Effector memory CD4-positive, alpha-beta T cell (primary cell): Measurements from ENCODE around the gene ARAP3.
A peak's percentile ranks its signal among the peaks of the same experiment; 100 is the strongest.
"Not testable (repeated sequence)": the region's sequence is repeated elsewhere in the genome, so short reads cannot be mapped to it uniquely, and the experiment has no call there.

Experiments
- DNase-seq, 3 donors: peaks; one replicate each; pipeline ENCODE4 v3.0.0-alpha.2; 2020
- H3K27ac ChIP-seq: 2 replicates; pipeline ENCODE4 v1.7.0; 2013; ENCODE audit warnings: mild to moderate bottlenecking, low read length, moderate library complexity; ENCODE audit not compliant: insufficient read depth, poor library complexity, severe bottlenecking
- H3K27me3 ChIP-seq: replicated peaks from 2 replicates; pipeline ENCODE4 v1.7.0; 2013; ENCODE audit warnings: mild to moderate bottlenecking, low read length; ENCODE audit not compliant: insufficient read depth, control insufficient read depth, poor library complexity, severe bottlenecking
- H3K36me3 ChIP-seq: 2 replicates; pipeline ENCODE4 v1.7.0; 2013; ENCODE audit warnings: mild to moderate bottlenecking, low read length, moderate library complexity; ENCODE audit not compliant: control insufficient read depth, insufficient read depth
- H3K4me1 ChIP-seq: 2 replicates; pipeline ENCODE4 v1.7.0; 2013; ENCODE audit warnings: low read length, mild to moderate bottlenecking; ENCODE audit not compliant: control insufficient read depth, insufficient read depth, poor library complexity, severe bottlenecking
- H3K4me3 ChIP-seq: 2 replicates; pipeline ENCODE4 v1.7.0; 2013; ENCODE audit warnings: low read length, low read depth, mild to moderate bottlenecking; ENCODE audit not compliant: insufficient read depth, poor library complexity, severe bottlenecking
- H3K9me3 ChIP-seq: 2 replicates; pipeline ENCODE4 v1.7.0; 2013; ENCODE audit warnings: mild to moderate bottlenecking, low read length, moderate library complexity; ENCODE audit not compliant: control insufficient read depth

Gene ARAP3

DNA sequence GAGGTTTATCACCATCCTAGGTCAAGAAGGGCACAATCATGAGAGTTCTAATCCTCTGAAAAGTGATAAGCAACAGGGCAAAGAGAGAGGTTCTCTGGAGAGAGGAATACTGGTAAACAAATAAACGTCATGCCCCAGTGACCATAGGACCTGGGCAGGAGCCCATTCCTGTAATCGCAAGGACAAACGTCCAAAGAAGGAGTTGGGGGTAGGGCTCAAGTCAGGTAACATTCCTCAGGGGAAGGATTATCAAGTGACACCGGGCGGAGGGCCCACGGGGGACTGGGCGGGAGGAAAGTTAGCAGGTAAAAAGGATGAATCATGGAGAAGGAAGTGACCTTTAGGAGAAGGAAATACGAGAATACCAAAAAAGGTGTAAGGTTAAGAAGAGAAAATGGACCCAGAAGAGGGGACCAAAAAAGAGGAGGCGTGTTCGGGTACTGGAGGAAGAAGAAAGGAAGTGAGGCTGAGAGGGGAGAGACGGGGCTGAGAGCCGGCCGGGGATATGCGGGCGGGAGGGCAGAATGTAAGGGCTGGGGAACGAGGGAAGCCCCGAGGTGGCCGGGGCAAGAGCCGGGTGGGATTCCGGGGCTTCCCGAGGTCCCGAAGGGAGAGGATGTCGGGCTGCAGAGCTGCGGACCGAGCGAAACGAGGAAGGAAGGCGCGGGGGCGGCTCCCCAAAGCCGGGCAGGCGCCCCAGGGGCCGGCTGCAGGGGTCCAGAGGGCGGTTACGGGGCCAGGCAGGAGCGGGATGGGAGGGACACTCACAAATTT is 63.8 kb downstream of the ARAP3 start:
- peaks cover 24% of the 10 kb centered on the region for H3K4me1 ChIP-seq

DNA sequence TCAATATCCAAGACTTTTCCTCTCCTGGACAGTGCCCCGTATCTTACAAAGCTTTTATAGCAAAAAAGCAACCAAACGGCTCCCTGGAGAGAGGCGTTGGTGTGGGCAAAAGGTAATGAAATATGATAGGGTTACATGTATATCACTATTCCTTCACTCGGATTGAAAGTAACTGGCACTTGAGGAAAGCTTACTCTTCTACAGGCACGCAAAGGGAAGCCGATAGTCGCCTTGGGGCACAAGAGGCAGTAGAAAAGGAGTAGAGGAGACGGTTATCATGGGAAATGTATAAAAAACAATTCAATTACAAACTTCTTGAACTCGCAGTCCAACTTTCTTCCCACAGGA is 64.4 kb downstream of the ARAP3 start:
- Histone ChIP-seq H3K36me3 (peaks cover 13% of the 10 kb centered on the region), H3K27ac (peak overlapping the region; percentile 90), H3K4me1 (peaks cover 28% of the 10 kb centered on the region), H3K9me3 (no peaks in the 10 kb centered on the region), H3K27me3 (no peaks in the 10 kb centered on the region), H3K4me3 (peak overlapping the region; percentile 95)
- no peak for DNase-seq

More for the DNA sequence above, 63.8 kb downstream of the ARAP3 start:
- H3K27ac ChIP-seq = peak overlapping the region; percentile 90
- peaks cover 13% of the 10 kb centered on the region for H3K36me3 ChIP-seq
- peak; percentile 30 to 42 (median 37) for DNase-seq
- H3K27me3 ChIP-seq = no peaks in the 10 kb centered on the region
- peak overlapping the region; percentile 95 for H3K4me3 ChIP-seq
- no peaks in the 10 kb centered on the region for H3K9me3 ChIP-seq

DNA sequence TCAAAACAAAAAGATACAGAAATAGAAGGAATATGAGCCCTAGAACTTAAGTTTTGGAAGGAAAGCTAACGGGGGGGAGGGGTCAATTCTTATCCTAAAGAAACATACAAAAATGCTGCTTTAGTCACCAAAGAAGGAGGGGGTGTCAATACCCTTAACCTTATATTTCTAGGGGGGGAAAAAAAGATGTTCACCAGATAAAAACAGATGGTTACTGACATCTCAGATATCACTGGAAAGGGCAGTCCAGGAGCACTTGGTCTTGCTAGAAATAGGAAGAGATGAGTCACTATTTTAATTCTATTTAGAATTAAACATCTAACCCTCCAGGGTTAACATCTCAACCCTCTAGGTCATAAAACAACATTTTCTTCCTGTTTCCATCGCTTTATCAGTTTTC is 64.9 kb downstream of the ARAP3 start:
- Histone ChIP-seq H3K4me1 (peaks cover 32% of the 10 kb centered on the region), H3K27me3 (no peaks in the 10 kb centered on the region), H3K27ac (peak overlapping the region; percentile 90), H3K4me3 (peak overlapping the region; percentile 95), H3K9me3 (no peaks in the 10 kb centered on the region), H3K36me3 (peaks cover 13% of the 10 kb centered on the region)
- no peak for DNase-seq

DNA sequence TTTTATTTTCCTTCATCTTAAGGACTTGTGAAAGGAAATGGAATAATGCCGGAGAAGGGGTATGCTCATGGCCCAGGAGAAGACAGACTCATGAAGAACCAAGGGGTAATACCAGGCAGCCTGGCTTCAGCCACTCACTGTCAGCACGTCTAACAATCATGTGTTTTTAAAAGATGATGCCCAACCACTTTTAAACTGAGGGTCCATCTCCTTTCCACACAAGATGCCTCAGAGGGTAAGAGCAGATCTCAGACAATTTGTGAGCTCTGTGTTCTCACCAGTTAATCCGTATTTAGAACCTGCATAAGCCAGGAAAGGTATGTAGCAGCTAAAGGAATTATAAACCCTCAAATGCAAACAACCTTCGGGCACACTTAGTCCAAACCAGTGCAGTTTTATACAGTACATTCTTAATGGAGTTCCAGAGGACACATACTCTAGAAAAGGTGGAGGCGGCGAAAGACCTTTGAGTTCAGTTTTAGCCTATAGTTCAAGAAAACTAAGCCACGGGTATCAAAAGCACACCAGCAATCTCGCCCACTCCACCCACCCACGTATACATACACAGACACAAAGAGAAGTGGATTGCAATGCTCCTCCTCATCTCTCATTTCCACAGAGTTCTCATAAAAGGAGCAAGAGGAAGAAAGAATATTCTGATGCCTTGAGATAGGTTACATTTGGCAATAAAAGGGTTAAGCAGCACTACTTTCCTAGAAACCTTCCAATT is 65.9 kb downstream of the ARAP3 start:
- Histone ChIP-seq H3K4me1 (peaks cover 36% of the 10 kb centered on the region), H3K36me3 (peaks cover 6% of the 10 kb centered on the region), H3K27ac (peak overlapping the region; percentile 90), H3K27me3 (no peaks in the 10 kb centered on the region), H3K4me3 (peak overlapping the region; percentile 95), H3K9me3 (no peaks in the 10 kb centered on the region)
- no peak for DNase-seq

DNA sequence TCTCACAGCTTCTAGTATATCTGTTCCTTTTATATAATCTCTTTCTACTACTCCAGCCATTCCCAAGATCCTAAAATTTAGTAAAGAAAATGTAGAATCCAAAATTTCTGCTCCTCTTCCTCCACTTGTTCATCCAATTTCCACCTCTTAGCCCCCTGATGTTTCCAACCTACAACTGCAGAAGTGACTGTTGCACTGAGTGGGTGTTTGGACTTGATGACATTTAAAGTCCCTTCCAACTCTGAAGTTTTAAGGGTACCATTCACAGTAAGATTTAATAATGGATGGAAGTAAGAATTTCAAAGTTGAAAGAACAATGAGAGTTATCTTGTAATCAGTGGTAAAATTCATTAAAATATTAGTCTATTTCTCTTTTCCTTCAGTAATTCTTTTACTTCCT is 68.7 kb downstream of the ARAP3 start:
- H3K27me3 ChIP-seq = no peaks in the 10 kb centered on the region
- peaks cover 3% of the 10 kb centered on the region for H3K36me3 ChIP-seq
- H3K4me3 ChIP-seq = no peak overlapping the region
- no peak for DNase-seq
- H3K9me3 ChIP-seq = no peaks in the 10 kb centered on the region
- peaks cover 51% of the 10 kb centered on the region for H3K4me1 ChIP-seq
- H3K27ac ChIP-seq = no peak overlapping the region

DNA sequence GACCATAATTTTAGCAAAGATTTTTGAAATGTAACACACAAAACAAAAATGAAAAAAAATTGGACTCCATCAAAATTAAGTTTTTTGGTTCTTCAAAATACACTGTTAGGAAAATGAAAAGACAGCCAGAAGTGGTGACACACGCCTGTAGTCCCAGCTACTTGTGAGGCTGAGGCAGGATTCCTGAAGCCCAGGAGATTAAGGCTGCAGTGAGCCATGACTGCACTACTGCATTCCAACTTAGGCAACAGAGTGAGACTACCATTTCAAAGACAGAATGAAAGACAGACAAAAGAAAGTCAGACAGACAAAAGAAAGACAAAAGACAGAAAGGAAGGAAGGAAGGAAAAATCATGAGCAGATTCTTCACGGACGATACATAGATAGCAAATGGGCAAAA is 70.7 kb downstream of the ARAP3 start:
- Histone ChIP-seq H3K27me3 (no peaks in the 10 kb centered on the region), H3K4me3 (no peak overlapping the region), H3K27ac (no peak overlapping the region), H3K4me1 (peaks cover 69% of the 10 kb centered on the region), H3K9me3 (no peaks in the 10 kb centered on the region), H3K36me3 (peaks cover 3% of the 10 kb centered on the region)
- no peak for DNase-seq

DNA sequence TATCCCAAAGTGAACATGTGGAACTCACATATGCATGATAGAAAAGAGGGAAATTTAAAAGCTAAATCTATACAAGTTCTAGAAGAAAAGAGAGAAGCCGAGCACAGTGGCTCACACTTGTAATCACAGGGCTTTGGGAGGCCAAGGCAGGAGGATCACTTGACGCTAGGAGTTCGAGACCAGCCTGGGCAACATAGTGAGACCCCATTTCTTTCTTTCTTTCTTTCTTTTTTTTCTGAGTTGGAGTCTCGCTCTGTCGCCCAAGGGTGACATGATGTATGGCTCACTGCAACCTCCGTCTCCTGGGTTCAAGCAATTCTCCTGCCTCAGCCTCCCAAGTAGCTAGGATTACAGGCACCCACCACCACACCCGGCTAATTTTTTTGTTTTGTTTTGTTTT is 72.1 kb downstream of the ARAP3 start:
- H3K27me3 ChIP-seq, H3K36me3 ChIP-seq, H3K4me3 ChIP-seq, DNase-seq, H3K27ac ChIP-seq, H3K9me3 ChIP-seq: not testable (repeated sequence)
- H3K4me1 ChIP-seq = peaks cover 72% of the 10 kb centered on the region

DNA sequence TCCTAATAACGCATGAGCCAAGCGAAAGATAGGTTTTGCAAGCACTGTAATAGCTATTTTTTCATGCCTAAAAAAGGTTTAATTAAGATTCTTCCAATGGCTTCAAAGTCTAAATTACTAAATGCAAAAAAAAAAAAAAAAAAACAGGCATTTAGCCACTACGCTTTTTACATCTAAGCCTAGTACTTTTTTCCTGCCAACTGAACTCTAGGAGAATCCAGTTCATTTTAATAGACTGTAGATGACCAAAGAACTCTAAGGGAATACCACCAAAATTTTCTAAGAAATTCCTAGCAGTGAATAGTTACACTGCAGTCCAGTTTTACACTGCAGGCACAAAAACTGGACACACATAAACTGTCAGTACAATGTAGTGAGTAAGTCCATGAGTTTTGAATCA is 73.0 kb downstream of the ARAP3 start:
- H3K4me1 ChIP-seq = peaks cover 69% of the 10 kb centered on the region
- no peak for DNase-seq
- H3K4me3 ChIP-seq = no peak overlapping the region
- peaks cover 3% of the 10 kb centered on the region for H3K36me3 ChIP-seq
- H3K9me3 ChIP-seq = no peaks in the 10 kb centered on the region
- peak overlapping the region; percentile 72 for H3K27ac ChIP-seq
- no peaks in the 10 kb centered on the region for H3K27me3 ChIP-seq

DNA sequence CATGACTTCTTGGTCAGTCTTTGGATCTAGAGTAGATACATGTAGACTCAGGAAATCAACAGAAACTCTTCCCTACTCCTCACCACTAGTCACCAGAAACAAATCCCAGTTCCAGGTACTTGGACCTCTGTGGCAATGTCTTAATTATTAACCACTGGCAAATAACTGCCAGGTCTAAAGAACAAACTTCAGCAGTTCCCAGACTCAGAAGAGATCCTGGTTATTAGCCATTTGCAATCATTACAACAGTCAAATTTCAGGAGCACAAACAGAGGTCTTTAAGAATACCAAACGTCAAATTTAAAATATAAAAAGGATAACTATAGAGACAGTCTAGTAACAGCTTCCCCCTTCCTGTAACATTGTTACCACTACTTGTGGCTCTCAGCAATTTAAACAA is 73.5 kb downstream of the ARAP3 start:
- Histone ChIP-seq H3K9me3 (no peaks in the 10 kb centered on the region), H3K36me3 (peaks cover 3% of the 10 kb centered on the region), H3K4me1 (peaks cover 69% of the 10 kb centered on the region), H3K4me3 (no peak overlapping the region), H3K27me3 (no peaks in the 10 kb centered on the region), H3K27ac (peak overlapping the region; percentile 72)
- DNase-seq = no peak

DNA sequence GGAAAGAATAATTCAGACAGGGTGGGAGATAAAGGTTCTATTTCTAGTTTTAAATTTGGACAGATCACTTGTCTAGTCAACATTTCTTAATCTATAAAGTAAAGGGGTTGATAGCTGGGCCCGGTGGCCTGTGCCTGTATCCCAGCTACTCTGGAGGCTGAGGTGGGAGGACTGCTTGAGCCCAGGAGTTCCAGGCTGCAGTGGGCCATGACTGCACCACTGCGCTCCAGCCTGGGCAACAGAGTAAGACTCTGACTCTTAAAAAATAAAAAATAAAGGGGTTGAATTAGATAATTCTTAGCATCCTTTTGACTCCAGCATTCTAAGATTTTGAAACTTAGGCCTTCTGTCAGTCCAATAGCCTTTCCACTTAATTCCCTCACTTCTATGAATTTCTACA is 74.0 kb downstream of the ARAP3 start:
- H3K4me1 ChIP-seq = peaks cover 69% of the 10 kb centered on the region
- H3K36me3 ChIP-seq = peaks cover 3% of the 10 kb centered on the region
- H3K27ac ChIP-seq = peak overlapping the region; percentile 72
- H3K4me3 ChIP-seq = no peak overlapping the region
- DNase-seq = no peak
- no peaks in the 10 kb centered on the region for H3K27me3 ChIP-seq
- no peaks in the 10 kb centered on the region for H3K9me3 ChIP-seq
